Esophagus squamous epithelium (tissue), 5 donors: ENCODE data around the gene CABCOCO1. TPM values are rescaled to one million over a fixed set of nuclear protein-coding genes. Genes with fewer than 3 reads are reported as not detected.

Source experiments
- DNase-seq: peaks from one replicate; lab custom pipeline; 2025; lab: John Stamatoyannopoulos, UW
- H3K27ac ChIP-seq, 4 donors: fragments of 200-600 bp; sonication (generic); one replicate each; pipeline ENCODE4 v1.5.1; 2016 to 2019; ENCODE audit warnings: mild to moderate bottlenecking in 1 of 4
- H3K27me3 ChIP-seq, 4 donors: fragments of 200-600 bp; sonication (generic); 1 replicate in 3 of 4; 2 replicates in 1 of 4; pipeline versions ENCODE4 v1.5.1 to v1.6.0; 2017 to 2021; ENCODE audit warnings: antibody characterized with exemption in 1 of 4
- H3K36me3 ChIP-seq, 3 donors: fragments of 200-600 bp; sonication (generic); one replicate each; pipeline ENCODE4 v1.5.1; 2016 to 2019
- H3K4me1 ChIP-seq, 3 donors: fragments of 200-600 bp; sonication (generic); one replicate each; pipeline ENCODE4 v1.5.1; 2017 to 2019
- H3K4me3 ChIP-seq, 4 donors: fragments of 200-600 bp; sonication (generic); 1 replicate in 3 of 4; 2 replicates in 1 of 4; pipeline ENCODE4 v1.5.1; 2016 to 2019; ENCODE audit warnings: mild to moderate bottlenecking in 2 of 4, moderate library complexity in 1 of 4
- H3K9me3 ChIP-seq, 3 donors: fragments of 200-600 bp; sonication (generic); one replicate each; pipeline ENCODE4 v1.5.1; 2016 to 2019
- POLR2A ChIP-seq, 4 donors: fragments of 450-650 bp; IDR thresholded peaks; one replicate each; pipeline ENCODE4 v1.6.1; 2017; ENCODE audit warnings: antibody characterized with exemption in 4 of 4, mild to moderate bottlenecking in 4 of 4, moderate library complexity in 3 of 4
- WGBS, 2 donors: methylation state at CpG; one replicate each; pipeline ENCODE4 v1.1.5; 2018; 5-methylcytosine and 5-hydroxymethylcytosine counted together
- intact Hi-C: fragments of 100-400 bp; cut with DNase I; formaldehyde crosslinking; loops from one replicate; pipeline ENCODE4 v1.15.0; 2022
- total RNA-seq, 4 donors: library from RNA; depleted of rRNA; stranded (reverse); fragments of >200 nt; gene quantifications; one replicate each; pipeline ENCODE4 v1.1.0, GENCODE V29; 2016
- TF ChIP-seq, protein P1 (sequence below), 6 experiments: fragments of 450-650 bp in 4 of 6; fragments of 200-600 bp in 2 of 6; sonication (generic) in 2 of 6; IDR thresholded peaks; one replicate each; pipeline ENCODE4 v1.5.1; 2016 to 2019; ENCODE audit warnings: antibody characterized with exemption in 6 of 6, mild to moderate bottlenecking in 4 of 6, moderate library complexity in 4 of 6
- donor health status: DM: yes; HTN: yes; CAD: no.

The CABCOCO1 gene
- total RNA-seq, 4 donors from 2014 or later, result 0.38 TPM; not detected in 3

GRCh38 chr10:61812052-61812721 lies 149.5 kb downstream of the CABCOCO1 start:
- H3K27me3 ChIP-seq, result no peaks in the 10 kb centered on the region
- TF ChIP-seq POLR2A (IDR thresholded peaks at IDR 0.05), result no peak
- TF ChIP-seq, protein P1, sequence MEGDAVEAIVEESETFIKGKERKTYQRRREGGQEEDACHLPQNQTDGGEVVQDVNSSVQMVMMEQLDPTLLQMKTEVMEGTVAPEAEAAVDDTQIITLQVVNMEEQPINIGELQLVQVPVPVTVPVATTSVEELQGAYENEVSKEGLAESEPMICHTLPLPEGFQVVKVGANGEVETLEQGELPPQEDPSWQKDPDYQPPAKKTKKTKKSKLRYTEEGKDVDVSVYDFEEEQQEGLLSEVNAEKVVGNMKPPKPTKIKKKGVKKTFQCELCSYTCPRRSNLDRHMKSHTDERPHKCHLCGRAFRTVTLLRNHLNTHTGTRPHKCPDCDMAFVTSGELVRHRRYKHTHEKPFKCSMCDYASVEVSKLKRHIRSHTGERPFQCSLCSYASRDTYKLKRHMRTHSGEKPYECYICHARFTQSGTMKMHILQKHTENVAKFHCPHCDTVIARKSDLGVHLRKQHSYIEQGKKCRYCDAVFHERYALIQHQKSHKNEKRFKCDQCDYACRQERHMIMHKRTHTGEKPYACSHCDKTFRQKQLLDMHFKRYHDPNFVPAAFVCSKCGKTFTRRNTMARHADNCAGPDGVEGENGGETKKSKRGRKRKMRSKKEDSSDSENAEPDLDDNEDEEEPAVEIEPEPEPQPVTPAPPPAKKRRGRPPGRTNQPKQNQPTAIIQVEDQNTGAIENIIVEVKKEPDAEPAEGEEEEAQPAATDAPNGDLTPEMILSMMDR (IDR thresholded peaks at IDR 0.05), result no peak
- H3K4me3 ChIP-seq, result no peak overlapping the region
- no peak overlapping the region for H3K27ac ChIP-seq
- no peak for DNase-seq
- 80 to 85% methylated on average over 5 of the region's 5 CpGs for WGBS, 2 donors
- no peaks in the 10 kb centered on the region for H3K9me3 ChIP-seq
- no peaks in the 10 kb centered on the region for H3K36me3 ChIP-seq
- no peaks in the 10 kb centered on the region for H3K4me1 ChIP-seq
- intact Hi-C loops, result no loop called here

DNA sequence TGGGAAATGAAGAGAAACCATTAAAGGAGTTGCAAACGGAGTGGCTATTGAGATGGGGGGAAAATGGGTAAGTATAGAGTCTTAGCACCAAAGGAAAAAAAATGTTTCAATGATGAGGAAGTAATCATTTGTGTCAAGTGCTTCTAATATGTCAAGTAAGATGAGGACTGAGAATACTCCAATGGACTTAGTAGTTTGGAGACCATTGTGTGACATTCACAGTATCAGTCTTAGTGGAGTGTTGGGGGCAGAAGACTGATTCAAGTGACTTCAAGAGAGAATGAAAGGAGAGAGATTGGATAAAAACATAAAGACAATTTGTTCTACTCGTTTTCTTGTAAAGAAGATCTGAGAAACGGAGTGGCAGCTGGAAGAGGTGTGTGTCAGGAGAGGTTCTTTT lies 150.2 kb downstream of the CABCOCO1 start:
- Histone ChIP-seq H3K4me1 (no peaks in the 10 kb centered on the region), H3K4me3 (no peak overlapping the region), H3K27me3 (no peaks in the 10 kb centered on the region), H3K36me3 (no peaks in the 10 kb centered on the region), H3K9me3 (no peaks in the 10 kb centered on the region), H3K27ac (no peak overlapping the region)
- TF ChIP-seq POLR2A (IDR thresholded peaks at IDR 0.05), result no peak
- TF ChIP-seq, protein P1 (IDR thresholded peaks at IDR 0.05), result no peak
- 80 to 85% methylated on average over 3 of the region's 3 CpGs for WGBS, 2 donors
- DNase-seq, result no peak
- intact Hi-C loops, result no loop called here

- intact Hi-C loops, result no loop called here
- Histone ChIP-seq H3K36me3 (no peaks in the 10 kb centered on the region), H3K4me3 (no peak overlapping the region), H3K27me3 (no peaks in the 10 kb centered on the region), H3K27ac (no peak overlapping the region), H3K4me1 (no peaks in the 10 kb centered on the region), H3K9me3 (no peaks in the 10 kb centered on the region)
- 88 to 91% methylated on average over 2 of the region's 2 CpGs for whole genome bisulfite sequencing, 2 donors
- TF ChIP-seq, protein P1 (IDR thresholded peaks at IDR 0.05), result no peak
- no peak for TF ChIP-seq POLR2A (IDR thresholded peaks at IDR 0.05)
- DNase-seq, result no peak
These were observed 151.4 kb downstream of the CABCOCO1 start for GRCh38 chr10:61814160-61814559.

GRCh38 chr10:61815496-61815895 lies 152.8 kb downstream of the CABCOCO1 start:
- H3K9me3 ChIP-seq, result no peaks in the 10 kb centered on the region

More at GRCh38 chr10:61815496-61815895, 152.8 kb downstream of the CABCOCO1 start:
- Histone ChIP-seq H3K36me3 (no peaks in the 10 kb centered on the region), H3K4me3 (no peak overlapping the region), H3K4me1 (no peaks in the 10 kb centered on the region), H3K27ac (no peak overlapping the region), H3K27me3 (no peaks in the 10 kb centered on the region)
- intact Hi-C loops, result no loop called here
- DNase-seq, result no peak
- TF ChIP-seq, protein P1 (IDR thresholded peaks at IDR 0.05), result no peak
- no peak for TF ChIP-seq POLR2A (IDR thresholded peaks at IDR 0.05)

Other genes with a start within 250 kb of the CABCOCO1 start
- under 1 TPM in 3 of 4 donors, not detected in 1; 0.09 to 0.38 (median 0.09) TPM for gene TMEM26, start 209.5 kb upstream of the CABCOCO1 start, total RNA-seq
- gene ARID5B, start 238.8 kb downstream of the CABCOCO1 start, total RNA-seq, result 10 to 100 TPM; 18.0 to 38.1 (median 30.2) TPM